GM12801 (cell line): ENCODE measurements around the gene IQCN.

ENCODE experiments used
- CTCF ChIP-seq: IDR thresholded peaks from one replicate; pipeline ENCODE4 v1.5.1; 2011; ENCODE audit warnings: control low read depth; ENCODE audit not compliant: insufficient read length; ENCODE audit errors: extremely low read depth

The IQCN gene

GRCh38 chr19:18308948-18309325 lies 34.7 kb upstream of the IQCN start:
- no peak for TF ChIP-seq CTCF

- no peak for TF ChIP-seq CTCF
Measured at GRCh38 chr19:18308051-18308947, 34.0 kb upstream of the IQCN start.

GRCh38 chr19:18307271-18307681 lies 33.0 kb upstream of the IQCN start:
- TF ChIP-seq CTCF = no peak

GRCh38 chr19:18306888-18307260 lies 32.6 kb upstream of the IQCN start:
- TF ChIP-seq CTCF = no peak

- no peak for TF ChIP-seq CTCF
Measured at GRCh38 chr19:18306209-18306887, 32.1 kb upstream of the IQCN start.

GRCh38 chr19:18304458-18305310 lies 30.4 kb upstream of the IQCN start:
- TF ChIP-seq CTCF = no peak

- no peak for TF ChIP-seq CTCF
Measured at GRCh38 chr19:18304208-18304457, 29.9 kb upstream of the IQCN start.
